ENCODE measurements around the gene DDIAS. TPM values are rescaled to one million over a fixed set of nuclear protein-coding genes. Genes with fewer than 3 reads are reported as not detected.
"Not testable (repeated sequence)": the region's sequence is repeated elsewhere in the genome, so short reads cannot be mapped to it uniquely, and the experiment has no call there.

DDIAS gene
- total RNA-seq (10 to 100 TPM in 1 of 5 experiments, 1 to 10 TPM in 2, under 1 TPM in 2; 0.57 to 12.7 (median 1.1) TPM), polyA plus RNA-seq (1 to 10 TPM in 1 of 2 donors, under 1 TPM in 1; 0.25 to 1.3 TPM), total RNA-seq (1.1 reads per million)

- no peaks in the 10 kb centered on the region for H3K27me3 ChIP-seq (ENCODE audit: control insufficient read depth in 2 of 2, insufficient read depth in 2 of 2, low read length in 2 of 2)
- DNase-seq (peak; percentile 71 to 97 (median 95)), ATAC-seq (peak; percentile 83)
- Mint-ChIP-seq H3K4me3 (peak within 1 kb of the TSS; percentile 93 to 100 (median 98)), H3K4me1 (peaks cover 25 to 55% (median 36%) of the 10 kb centered on the region in 7 donors), H3K27me3 (no peaks in the 10 kb centered on the region), H3K36me3 (peaks cover 0 to 3% (median 0%) of the 10 kb centered on the region in 5 donors), H3K27ac (peak within 1 kb of the TSS; percentile 92 to 100 (median 100)), H3K9me3 (no peaks in the 10 kb centered on the region)
- peak within 1 kb of the TSS; percentile 92 for H3K27ac ChIP-seq (ENCODE audit: low read depth, low read length)
- intact Hi-C loops (cut with micrococcal nuclease) = loop anchor here (1.0 to 2.0 kb wide), 12 partner anchors 19 to 1032 kb away; partner anchors contain the start of genes ANKRD42 (in 2 of the 2), CCDC90B (in 2 of the 2) and RAB30 (in 2 of the 2)
- no peaks in the 10 kb centered on the region for H3K9me3 ChIP-seq (ENCODE audit: control insufficient read depth in 2 of 3, low read length in 3 of 3)
- CTCF ChIA-PET = interaction anchor here (0.6 to 4.1 kb wide), 15 partner anchors 9 to 389 kb away, joined by 3 to 20 read pairs (median 4); partner anchors contain the start of gene PCF11
- POLR2A ChIA-PET = interaction anchor here (0.6 to 4.7 kb wide), 30 partner anchors 10 to 385 kb away, joined by 3 to 72 read pairs (median 5); partner anchors contain the start of genes ANKRD42, CCDC90B, FAM181B and PCF11
- H3K4me3 ChIP-seq (ENCODE audit: low read length) = peak within 1 kb of the TSS; percentile 73
- H3K36me3 ChIP-seq (ENCODE audit: control insufficient read depth in 2 of 3, insufficient read depth in 3 of 3, low read length in 3 of 3) = no peaks in the 10 kb centered on the region
- peaks cover 13 to 15% of the 10 kb centered on the region in 2 donors for H3K4me1 ChIP-seq (ENCODE audit: control insufficient read depth in 2 of 2, insufficient read depth in 2 of 2, low read length in 2 of 2)
Observed at GRCh38 chr11:82901165-82901921, at the start of gene DDIAS. DDIAS (plus strand) TSS chr11:82901736; CDS start chr11:82914739, 13,003 bp downstream.

- no peak for DNase-seq
- H3K4me1 ChIP-seq (ENCODE audit: control insufficient read depth in 2 of 2, insufficient read depth in 2 of 2, low read length in 2 of 2) = no peaks in the 10 kb centered on the region
- no peaks in the 10 kb centered on the region for H3K27me3 ChIP-seq (ENCODE audit: control insufficient read depth in 2 of 2, insufficient read depth in 2 of 2, low read length in 2 of 2)
- Mint-ChIP-seq H3K27me3 (no peaks in the 10 kb centered on the region), H3K4me3 (no peak overlapping the region), H3K4me1 (peaks cover 0 to 9% (median 7%) of the 10 kb centered on the region in 7 donors), H3K36me3 (peaks cover 0 to 33% (median 5%) of the 10 kb centered on the region in 5 donors), H3K9me3 (no peaks in the 10 kb centered on the region), H3K27ac (no peak overlapping the region)
- H3K9me3 ChIP-seq (ENCODE audit: control insufficient read depth in 2 of 3, low read length in 3 of 3) = no peaks in the 10 kb centered on the region
- no peaks in the 10 kb centered on the region for H3K36me3 ChIP-seq (ENCODE audit: control insufficient read depth in 2 of 3, insufficient read depth in 3 of 3, low read length in 3 of 3)
- no peak overlapping the region for H3K4me3 ChIP-seq (ENCODE audit: low read length)
- no peak overlapping the region for H3K27ac ChIP-seq (ENCODE audit: low read depth, low read length)
- ChIA-PET POLR2A (no interaction called here), CTCF (interaction anchor here (1.9 kb wide), 1 partner anchor 13 kb away, joined by 8 read pairs; no protein-coding TSS in a partner anchor)
- intact Hi-C loops (cut with micrococcal nuclease) = no loop called here
- ATAC-seq = no peak
Observed at GRCh38 chr11:82854242-82854641, 47.3 kb upstream of the DDIAS start.

- DNase-seq; H3K4me3 Mint-ChIP-seq; intact Hi-C loops (cut with micrococcal nuclease); H3K27ac Mint-ChIP-seq; H3K4me1 Mint-ChIP-seq; H3K27me3 ChIP-seq (ENCODE audit: control insufficient read depth in 2 of 2, insufficient read depth in 2 of 2, low read length in 2 of 2); H3K4me1 ChIP-seq (ENCODE audit: control insufficient read depth in 2 of 2, insufficient read depth in 2 of 2, low read length in 2 of 2); ATAC-seq; H3K27ac ChIP-seq (ENCODE audit: low read depth, low read length); H3K4me3 ChIP-seq (ENCODE audit: low read length); H3K9me3 Mint-ChIP-seq; H3K9me3 ChIP-seq (ENCODE audit: control insufficient read depth in 2 of 3, low read length in 3 of 3); CTCF ChIA-PET; H3K27me3 Mint-ChIP-seq; POLR2A ChIA-PET; H3K36me3 ChIP-seq (ENCODE audit: control insufficient read depth in 2 of 3, insufficient read depth in 3 of 3, low read length in 3 of 3): not testable (repeated sequence)
- peaks cover 0 to 30% (median 5%) of the 10 kb centered on the region in 5 donors for H3K36me3 Mint-ChIP-seq
Observed at GRCh38 chr11:82854916-82855315, 46.6 kb upstream of the DDIAS start.

- no peaks in the 10 kb centered on the region for H3K9me3 ChIP-seq (ENCODE audit: control insufficient read depth in 2 of 3, low read length in 3 of 3)
- Mint-ChIP-seq H3K4me1 (peaks cover 0 to 9% (median 7%) of the 10 kb centered on the region in 7 donors), H3K27ac (no peak overlapping the region), H3K9me3 (no peaks in the 10 kb centered on the region), H3K27me3 (no peaks in the 10 kb centered on the region), H3K36me3 (peaks cover 0 to 25% (median 5%) of the 10 kb centered on the region in 5 donors), H3K4me3 (no peak overlapping the region)
- no peaks in the 10 kb centered on the region for H3K4me1 ChIP-seq (ENCODE audit: control insufficient read depth in 2 of 2, insufficient read depth in 2 of 2, low read length in 2 of 2)
- ChIA-PET CTCF (no interaction called here), POLR2A (no interaction called here)
- no peak for DNase-seq
- no peaks in the 10 kb centered on the region for H3K36me3 ChIP-seq (ENCODE audit: control insufficient read depth in 2 of 3, insufficient read depth in 3 of 3, low read length in 3 of 3)
- intact Hi-C loops (cut with micrococcal nuclease) = no loop called here
- no peak for ATAC-seq
- H3K27me3 ChIP-seq (ENCODE audit: control insufficient read depth in 2 of 2, insufficient read depth in 2 of 2, low read length in 2 of 2) = no peaks in the 10 kb centered on the region
- H3K4me3 ChIP-seq (ENCODE audit: low read length) = no peak overlapping the region
- no peak overlapping the region for H3K27ac ChIP-seq (ENCODE audit: low read depth, low read length)
Observed at GRCh38 chr11:82855616-82856015, 45.9 kb upstream of the DDIAS start.

- Histone ChIP-seq H3K4me1 (ENCODE audit: control insufficient read depth in 2 of 2, insufficient read depth in 2 of 2, low read length in 2 of 2) (no peaks in the 10 kb centered on the region), H3K9me3 (ENCODE audit: control insufficient read depth in 2 of 3, low read length in 3 of 3) (no peaks in the 10 kb centered on the region), H3K27ac (ENCODE audit: low read depth, low read length) (no peak overlapping the region), H3K36me3 (ENCODE audit: control insufficient read depth in 2 of 3, insufficient read depth in 3 of 3, low read length in 3 of 3) (no peaks in the 10 kb centered on the region), H3K4me3 (ENCODE audit: low read length) (no peak overlapping the region), H3K27me3 (ENCODE audit: control insufficient read depth in 2 of 2, insufficient read depth in 2 of 2, low read length in 2 of 2) (no peaks in the 10 kb centered on the region)
- DNase-seq (no peak), ATAC-seq (no peak)
- H3K9me3 Mint-ChIP-seq = no peaks in the 10 kb centered on the region
- ChIA-PET POLR2A (no interaction called here), CTCF (no interaction called here)
- no peak overlapping the region for H3K4me3 Mint-ChIP-seq
- H3K36me3 Mint-ChIP-seq = peaks cover 0 to 17% (median 5%) of the 10 kb centered on the region in 5 donors
- intact Hi-C loops (cut with micrococcal nuclease) = no loop called here
- H3K27me3 Mint-ChIP-seq = no peaks in the 10 kb centered on the region
- no peak overlapping the region for H3K27ac Mint-ChIP-seq
- H3K4me1 Mint-ChIP-seq = peaks cover 0 to 9% (median 6%) of the 10 kb centered on the region in 7 donors
Observed at GRCh38 chr11:82857145-82857544, 44.4 kb upstream of the DDIAS start.

GRCh38 chr11:82858133-82858532, 43.4 kb upstream of the DDIAS start:
- Mint-ChIP-seq H3K36me3 (peaks cover 0 to 17% (median 5%) of the 10 kb centered on the region in 5 donors), H3K4me1 (peaks cover 0 to 9% (median 6%) of the 10 kb centered on the region in 7 donors), H3K27ac (no peak overlapping the region), H3K9me3 (no peaks in the 10 kb centered on the region), H3K27me3 (peaks cover 0 to 2% (median 0%) of the 10 kb centered on the region in 5 donors), H3K4me3 (no peak overlapping the region)
- no peaks in the 10 kb centered on the region for H3K9me3 ChIP-seq (ENCODE audit: control insufficient read depth in 2 of 3, low read length in 3 of 3)
- no peaks in the 10 kb centered on the region for H3K36me3 ChIP-seq (ENCODE audit: control insufficient read depth in 2 of 3, insufficient read depth in 3 of 3, low read length in 3 of 3)
- no peaks in the 10 kb centered on the region for H3K4me1 ChIP-seq (ENCODE audit: control insufficient read depth in 2 of 2, insufficient read depth in 2 of 2, low read length in 2 of 2)
- no peak overlapping the region for H3K27ac ChIP-seq (ENCODE audit: low read depth, low read length)
- DNase-seq = no peak
- no peak for ATAC-seq
- no peak overlapping the region for H3K4me3 ChIP-seq (ENCODE audit: low read length)
- CTCF ChIA-PET = no interaction called here
- intact Hi-C loops (cut with micrococcal nuclease) = no loop called here
- no peaks in the 10 kb centered on the region for H3K27me3 ChIP-seq (ENCODE audit: control insufficient read depth in 2 of 2, insufficient read depth in 2 of 2, low read length in 2 of 2)
- POLR2A ChIA-PET = no interaction called here
